Activated naive CD4-positive, alpha-beta T cell treated with anti-CD3 and anti-CD28 coated beads, Interleukin-2, amount 10 ng/mL, durations not matched to agents 7 days and 5 days (primary cell): ENCODE measurements around the gene OR52D1.

Source experiments
- CTCF ChIA-PET: fragments of 350-600 bp; sonication (Branson Sonifier 250); formaldehyde crosslinking; loops from one replicate; lab custom pipeline; 2021; ENCODE audit warnings: antibody characterized with exemption; lab: Charles Lee
- DNase-seq: peaks from one replicate; pipeline ENCODE4 v3.0.0-alpha.2; 2020
- H3K27ac Mint-ChIP-seq: one replicate; pipeline ENCODE4 v1.8.0; 2021; ENCODE audit warnings: mild to moderate bottlenecking, moderate library complexity, mixed read lengths
- H3K27me3 Mint-ChIP-seq: one replicate; pipeline ENCODE4 v1.8.0; 2021; ENCODE audit warnings: mild to moderate bottlenecking, mixed read lengths
- H3K36me3 Mint-ChIP-seq: one replicate; pipeline ENCODE4 v1.8.0; 2021; ENCODE audit warnings: mixed read lengths
- H3K4me1 Mint-ChIP-seq: one replicate; pipeline ENCODE4 v1.8.0; 2021; ENCODE audit warnings: mixed read lengths
- H3K4me3 Mint-ChIP-seq: one replicate; pipeline ENCODE4 v1.8.0; 2021; ENCODE audit warnings: mild to moderate bottlenecking, moderate library complexity, mixed read lengths
- H3K9me3 Mint-ChIP-seq: one replicate; pipeline ENCODE4 v1.8.0; 2021; ENCODE audit warnings: mixed read lengths

Gene OR52D1

GRCh38 chr11:5500393-5500801 is 11.9 kb downstream of the OR52D1 start:
- Mint-ChIP-seq H3K4me3 (no peak overlapping the region), H3K36me3 (no peaks in the 10 kb centered on the region), H3K27ac (no peak overlapping the region), H3K9me3 (no peaks in the 10 kb centered on the region), H3K27me3 (peaks cover 3% of the 10 kb centered on the region), H3K4me1 (no peaks in the 10 kb centered on the region)
- DNase-seq, result no peak
- CTCF ChIA-PET, result no interaction called here

GRCh38 chr11:5504403-5504921 is 16.0 kb downstream of the OR52D1 start:
- no peak for DNase-seq
- no peak overlapping the region for H3K27ac Mint-ChIP-seq

GRCh38 chr11:5505363-5506048 is 17.0 kb downstream of the OR52D1 start:
- H3K27ac Mint-ChIP-seq, result no peak overlapping the region
- no peaks in the 10 kb centered on the region for H3K4me1 Mint-ChIP-seq
- no peak overlapping the region for H3K4me3 Mint-ChIP-seq
- no peak for DNase-seq
- no peaks in the 10 kb centered on the region for H3K9me3 Mint-ChIP-seq
- CTCF ChIA-PET, result no interaction called here
- peaks cover 2% of the 10 kb centered on the region for H3K27me3 Mint-ChIP-seq
- no peaks in the 10 kb centered on the region for H3K36me3 Mint-ChIP-seq

More at GRCh38 chr11:5504403-5504921, 16.0 kb downstream of the OR52D1 start:
- CTCF ChIA-PET, result no interaction called here
- Mint-ChIP-seq H3K27me3 (no peaks in the 10 kb centered on the region), H3K4me3 (no peak overlapping the region), H3K9me3 (no peaks in the 10 kb centered on the region), H3K36me3 (no peaks in the 10 kb centered on the region), H3K4me1 (no peaks in the 10 kb centered on the region)

- Mint-ChIP-seq H3K4me1 (no peaks in the 10 kb centered on the region), H3K27me3 (peaks cover 4% of the 10 kb centered on the region), H3K36me3 (no peaks in the 10 kb centered on the region), H3K9me3 (no peaks in the 10 kb centered on the region), H3K27ac (no peak overlapping the region), H3K4me3 (no peak overlapping the region)
- DNase-seq, result no peak
- CTCF ChIA-PET, result no interaction called here
Measured at GRCh38 chr11:5507177-5507932, 18.9 kb downstream of the OR52D1 start.

- no peak for DNase-seq
- no peak overlapping the region for H3K27ac Mint-ChIP-seq
- no peak overlapping the region for H3K4me3 Mint-ChIP-seq
- CTCF ChIA-PET, result no interaction called here
- no peaks in the 10 kb centered on the region for H3K9me3 Mint-ChIP-seq
- peaks cover 4% of the 10 kb centered on the region for H3K27me3 Mint-ChIP-seq
- no peaks in the 10 kb centered on the region for H3K4me1 Mint-ChIP-seq
- H3K36me3 Mint-ChIP-seq, result no peaks in the 10 kb centered on the region
Measured at GRCh38 chr11:5507933-5508305, 19.4 kb downstream of the OR52D1 start.

GRCh38 chr11:5508605-5509004 is 20.1 kb downstream of the OR52D1 start:
- H3K27ac Mint-ChIP-seq, result no peak overlapping the region
- peaks cover 4% of the 10 kb centered on the region for H3K27me3 Mint-ChIP-seq
- no peaks in the 10 kb centered on the region for H3K4me1 Mint-ChIP-seq
- no peak overlapping the region for H3K4me3 Mint-ChIP-seq
- DNase-seq, result no peak
- no peaks in the 10 kb centered on the region for H3K36me3 Mint-ChIP-seq
- CTCF ChIA-PET, result no interaction called here
- no peaks in the 10 kb centered on the region for H3K9me3 Mint-ChIP-seq

- H3K36me3 Mint-ChIP-seq, result no peaks in the 10 kb centered on the region
- no peaks in the 10 kb centered on the region for H3K4me1 Mint-ChIP-seq
- CTCF ChIA-PET, result no interaction called here
- peaks cover 4% of the 10 kb centered on the region for H3K27me3 Mint-ChIP-seq
- H3K9me3 Mint-ChIP-seq, result no peaks in the 10 kb centered on the region
- DNase-seq, result no peak
- H3K4me3 Mint-ChIP-seq, result no peak within 1 kb of the TSS
- H3K27ac Mint-ChIP-seq, result no peak within 1 kb of the TSS
Measured at GRCh38 chr11:5509803-5510202, 21.3 kb downstream of the OR52D1 start, which contains the start of gene UBQLN3. TSS of gene UBQLN3 (minus strand) at chr11:5509957. CDS start at chr11:5509558, 399 bp downstream.

- Mint-ChIP-seq H3K27ac (no peak overlapping the region), H3K4me1 (no peaks in the 10 kb centered on the region), H3K36me3 (no peaks in the 10 kb centered on the region), H3K27me3 (peaks cover 4% of the 10 kb centered on the region), H3K9me3 (no peaks in the 10 kb centered on the region), H3K4me3 (no peak overlapping the region)
- no peak for DNase-seq
- CTCF ChIA-PET, result no interaction called here
Measured at GRCh38 chr11:5514841-5515240, 26.4 kb downstream of the OR52D1 start.

GRCh38 chr11:5516599-5516998 is 28.1 kb downstream of the OR52D1 start, which contains the start of gene UBQLNL:
TSS of gene UBQLNL (minus strand) at chr11:5516699. CDS start at chr11:5516441, 258 bp downstream.
- Mint-ChIP-seq H3K4me1 (no peaks in the 10 kb centered on the region), H3K27me3 (no peaks in the 10 kb centered on the region), H3K9me3 (no peaks in the 10 kb centered on the region), H3K4me3 (no peak within 1 kb of the TSS), H3K27ac (no peak within 1 kb of the TSS), H3K36me3 (no peaks in the 10 kb centered on the region)
- CTCF ChIA-PET, result no interaction called here
- no peak for DNase-seq

GRCh38 chr11:5521540-5521939 is 33.1 kb downstream of the OR52D1 start:
- CTCF ChIA-PET, result no interaction called here
- Mint-ChIP-seq H3K27me3 (no peaks in the 10 kb centered on the region), H3K36me3 (no peaks in the 10 kb centered on the region), H3K4me1 (no peaks in the 10 kb centered on the region), H3K4me3 (no peak overlapping the region), H3K27ac (no peak overlapping the region), H3K9me3 (no peaks in the 10 kb centered on the region)
- no peak for DNase-seq

GRCh38 chr11:5522308-5522707 is 33.8 kb downstream of the OR52D1 start:
- Mint-ChIP-seq H3K9me3 (no peaks in the 10 kb centered on the region), H3K4me1 (no peaks in the 10 kb centered on the region), H3K4me3 (no peak overlapping the region), H3K36me3 (no peaks in the 10 kb centered on the region), H3K27me3 (no peaks in the 10 kb centered on the region), H3K27ac (no peak overlapping the region)
- DNase-seq, result no peak
- CTCF ChIA-PET, result no interaction called here

- CTCF ChIA-PET, result no interaction called here
- Mint-ChIP-seq H3K4me3 (no peak overlapping the region), H3K36me3 (no peaks in the 10 kb centered on the region), H3K9me3 (no peaks in the 10 kb centered on the region), H3K27ac (no peak overlapping the region), H3K4me1 (no peaks in the 10 kb centered on the region), H3K27me3 (no peaks in the 10 kb centered on the region)
- DNase-seq, result no peak
Measured at GRCh38 chr11:5524756-5525155, 36.3 kb downstream of the OR52D1 start.

- Mint-ChIP-seq H3K4me3 (no peak overlapping the region), H3K27me3 (peaks cover 4% of the 10 kb centered on the region), H3K36me3 (no peaks in the 10 kb centered on the region), H3K27ac (no peak overlapping the region), H3K9me3 (no peaks in the 10 kb centered on the region), H3K4me1 (no peaks in the 10 kb centered on the region)
- no peak for DNase-seq
- CTCF ChIA-PET, result interaction anchor here (1.4 kb wide), 1 partner anchor 8 kb away, joined by 3 read pairs; no protein-coding TSS in a partner anchor
Measured at GRCh38 chr11:5527716-5528115, 39.2 kb downstream of the OR52D1 start.

GRCh38 chr11:5528495-5528894 is 40.0 kb downstream of the OR52D1 start:
- no peak for DNase-seq
- no peaks in the 10 kb centered on the region for H3K4me1 Mint-ChIP-seq
- H3K27me3 Mint-ChIP-seq, result peaks cover 4% of the 10 kb centered on the region
- CTCF ChIA-PET, result interaction anchor here (1.4 kb wide), 1 partner anchor 9 kb away, joined by 3 read pairs; no protein-coding TSS in a partner anchor
- no peak overlapping the region for H3K4me3 Mint-ChIP-seq
- no peak overlapping the region for H3K27ac Mint-ChIP-seq
- H3K36me3 Mint-ChIP-seq, result no peaks in the 10 kb centered on the region
- H3K9me3 Mint-ChIP-seq, result no peaks in the 10 kb centered on the region
